ENCODE measurements around the gene NRXN2.

DNA sequence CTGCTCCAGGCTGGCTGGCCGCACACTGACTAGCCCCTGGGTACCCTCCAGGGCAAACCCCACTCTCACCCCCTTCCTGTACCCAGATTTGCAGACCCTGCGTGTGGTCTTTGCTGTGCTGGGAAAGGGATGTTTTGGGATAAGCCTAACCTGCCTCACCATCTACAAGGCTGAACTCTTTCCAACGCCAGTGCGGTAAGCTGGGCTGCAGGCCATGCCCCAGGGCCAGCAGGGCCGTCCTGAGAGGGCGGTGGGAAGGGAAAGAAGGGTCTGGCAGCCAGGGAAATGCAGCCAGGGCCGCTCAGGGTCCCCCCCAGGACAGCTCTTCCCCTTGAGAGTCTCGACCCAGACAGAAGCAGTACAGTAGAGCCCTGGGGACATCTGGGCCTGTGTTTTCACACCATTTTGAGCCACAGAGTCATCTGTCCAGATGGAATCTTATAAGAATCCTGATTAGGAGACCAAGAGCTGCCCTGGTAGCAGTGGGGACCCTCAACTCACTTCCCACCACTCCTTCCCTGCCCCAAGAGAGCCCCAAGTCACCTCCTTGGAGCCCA lies 154.3 kb downstream of the NRXN2 start:
- TF ChIP-seq, protein P1, sequence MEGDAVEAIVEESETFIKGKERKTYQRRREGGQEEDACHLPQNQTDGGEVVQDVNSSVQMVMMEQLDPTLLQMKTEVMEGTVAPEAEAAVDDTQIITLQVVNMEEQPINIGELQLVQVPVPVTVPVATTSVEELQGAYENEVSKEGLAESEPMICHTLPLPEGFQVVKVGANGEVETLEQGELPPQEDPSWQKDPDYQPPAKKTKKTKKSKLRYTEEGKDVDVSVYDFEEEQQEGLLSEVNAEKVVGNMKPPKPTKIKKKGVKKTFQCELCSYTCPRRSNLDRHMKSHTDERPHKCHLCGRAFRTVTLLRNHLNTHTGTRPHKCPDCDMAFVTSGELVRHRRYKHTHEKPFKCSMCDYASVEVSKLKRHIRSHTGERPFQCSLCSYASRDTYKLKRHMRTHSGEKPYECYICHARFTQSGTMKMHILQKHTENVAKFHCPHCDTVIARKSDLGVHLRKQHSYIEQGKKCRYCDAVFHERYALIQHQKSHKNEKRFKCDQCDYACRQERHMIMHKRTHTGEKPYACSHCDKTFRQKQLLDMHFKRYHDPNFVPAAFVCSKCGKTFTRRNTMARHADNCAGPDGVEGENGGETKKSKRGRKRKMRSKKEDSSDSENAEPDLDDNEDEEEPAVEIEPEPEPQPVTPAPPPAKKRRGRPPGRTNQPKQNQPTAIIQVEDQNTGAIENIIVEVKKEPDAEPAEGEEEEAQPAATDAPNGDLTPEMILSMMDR (IDR thresholded peaks at IDR 0.05) = no peak
- TF ChIP-seq POLR2A (IDR thresholded peaks at IDR 0.05) = no peak
